Activated T-helper 2 cell treated with anti-CD3 and anti-CD28 coated beads, Interferon-gamma antibody, Interleukin-2, Interleukin-4, amounts not matched to agents 10 μg/mL and 5 μg/mL and 100 μg/mL, durations not matched to agents 14 hours and 24 hours and 36 hours (primary cell): Measurements from ENCODE around the gene SLC19A1. TPM values are rescaled to one million over a fixed set of nuclear protein-coding genes. Genes with fewer than 3 reads are reported as not detected.

Experiments
- DNase-seq: peaks from one replicate; pipeline ENCODE4 v3.0.0; 2021; ENCODE audit warnings: low spot score
- H3K27ac Mint-ChIP-seq: one replicate; pipeline ENCODE4 v1.8.0; 2021; ENCODE audit warnings: mixed read lengths
- H3K27me3 Mint-ChIP-seq: one replicate; pipeline ENCODE4 v1.8.0; 2021; ENCODE audit warnings: low read depth, mixed read lengths
- H3K36me3 Mint-ChIP-seq: one replicate; pipeline ENCODE4 v1.8.0; 2021; ENCODE audit warnings: low read depth, mixed read lengths
- H3K4me1 Mint-ChIP-seq: one replicate; pipeline ENCODE4 v1.8.0; 2021; ENCODE audit warnings: low read depth, mixed read lengths
- H3K4me3 Mint-ChIP-seq: one replicate; pipeline ENCODE4 v1.8.0; 2021; ENCODE audit warnings: low read depth, mild to moderate bottlenecking, moderate library complexity, mixed read lengths
- H3K9me3 Mint-ChIP-seq: one replicate; pipeline ENCODE4 v1.8.0; 2021; ENCODE audit warnings: mixed read lengths
- intact Hi-C: fragments of 100-400 bp; cut with micrococcal nuclease; formaldehyde crosslinking; loops from one replicate; pipeline ENCODE4 v1.15.1; 2023
- total RNA-seq: library from RNA; stranded (reverse); gene quantifications from 2 replicates; pipeline ENCODE4 v1.2.3, GENCODE V29; 2022

The SLC19A1 gene
- total RNA-seq, 1 donor from 2014 or later: 68.1 TPM

GRCh38 chr21:45475797-45476570 is 66.3 kb downstream of the SLC19A1 start:
- intact Hi-C loops: loop anchor here (5.0 kb wide), 1 partner anchor 76 kb away; no protein-coding TSS in a partner anchor
- Mint-ChIP-seq H3K36me3 (no peaks in the 10 kb centered on the region), H3K4me3 (no peak overlapping the region), H3K27me3 (no peaks in the 10 kb centered on the region), H3K4me1 (peaks cover 22% of the 10 kb centered on the region), H3K9me3 (no peaks in the 10 kb centered on the region), H3K27ac (no peak overlapping the region)
- DNase-seq: no peak

- intact Hi-C loops: loop anchor here (5.0 kb wide), 1 partner anchor 77 kb away; no protein-coding TSS in a partner anchor
- no peaks in the 10 kb centered on the region for H3K36me3 Mint-ChIP-seq
Observed at GRCh38 chr21:45475004-45475685, 67.1 kb downstream of the SLC19A1 start.

GRCh38 chr21:45474323-45474950 is 67.8 kb downstream of the SLC19A1 start:
- intact Hi-C loops: no loop called here
- Mint-ChIP-seq H3K9me3 (no peaks in the 10 kb centered on the region), H3K27me3 (no peaks in the 10 kb centered on the region), H3K4me1 (peaks cover 27% of the 10 kb centered on the region), H3K4me3 (no peak overlapping the region), H3K27ac (no peak overlapping the region), H3K36me3 (no peaks in the 10 kb centered on the region)
- no peak for DNase-seq

More at GRCh38 chr21:45475004-45475685, 67.1 kb downstream of the SLC19A1 start:
- no peak for DNase-seq
- Mint-ChIP-seq H3K9me3 (no peaks in the 10 kb centered on the region), H3K4me3 (no peak overlapping the region), H3K27me3 (no peaks in the 10 kb centered on the region), H3K4me1 (peaks cover 25% of the 10 kb centered on the region), H3K27ac (no peak overlapping the region)

- DNase-seq: no peak
- Mint-ChIP-seq H3K36me3 (no peaks in the 10 kb centered on the region), H3K4me3 (no peak overlapping the region), H3K9me3 (no peaks in the 10 kb centered on the region), H3K27ac (no peak overlapping the region), H3K4me1 (peaks cover 20% of the 10 kb centered on the region), H3K27me3 (no peaks in the 10 kb centered on the region)
- intact Hi-C loops: no loop called here
Observed at GRCh38 chr21:45473496-45474322, 68.5 kb downstream of the SLC19A1 start.

- Mint-ChIP-seq H3K9me3 (no peaks in the 10 kb centered on the region), H3K36me3 (no peaks in the 10 kb centered on the region), H3K27ac (no peak overlapping the region), H3K4me1 (peaks cover 12% of the 10 kb centered on the region), H3K4me3 (no peak overlapping the region), H3K27me3 (no peaks in the 10 kb centered on the region)
- intact Hi-C loops: no loop called here
- DNase-seq: no peak
Observed at GRCh38 chr21:45472445-45473365, 69.5 kb downstream of the SLC19A1 start.

GRCh38 chr21:45471525-45472221 is 70.6 kb downstream of the SLC19A1 start:
- H3K4me1 Mint-ChIP-seq: peaks cover 11% of the 10 kb centered on the region
- DNase-seq: no peak
- no peak overlapping the region for H3K27ac Mint-ChIP-seq
- intact Hi-C loops: no loop called here
- no peaks in the 10 kb centered on the region for H3K27me3 Mint-ChIP-seq
- no peaks in the 10 kb centered on the region for H3K36me3 Mint-ChIP-seq
- no peak overlapping the region for H3K4me3 Mint-ChIP-seq
- H3K9me3 Mint-ChIP-seq: no peaks in the 10 kb centered on the region

GRCh38 chr21:45470773-45471524 is 71.3 kb downstream of the SLC19A1 start:
- H3K4me3 Mint-ChIP-seq: no peak overlapping the region
- H3K4me1 Mint-ChIP-seq: peaks cover 9% of the 10 kb centered on the region
- no peaks in the 10 kb centered on the region for H3K36me3 Mint-ChIP-seq
- intact Hi-C loops: no loop called here
- DNase-seq: no peak
- peak overlapping the region; percentile 28 for H3K27ac Mint-ChIP-seq
- H3K27me3 Mint-ChIP-seq: no peaks in the 10 kb centered on the region
- no peaks in the 10 kb centered on the region for H3K9me3 Mint-ChIP-seq

GRCh38 chr21:45470087-45470515 is 72.1 kb downstream of the SLC19A1 start:
- H3K9me3 Mint-ChIP-seq: no peaks in the 10 kb centered on the region

GRCh38 chr21:45469273-45470086 is 72.8 kb downstream of the SLC19A1 start:
- H3K36me3 Mint-ChIP-seq: no peaks in the 10 kb centered on the region

More at GRCh38 chr21:45470087-45470515, 72.1 kb downstream of the SLC19A1 start:
- H3K27ac Mint-ChIP-seq: no peak overlapping the region
- intact Hi-C loops: no loop called here
- peaks cover 9% of the 10 kb centered on the region for H3K4me1 Mint-ChIP-seq
- no peak for DNase-seq
- H3K27me3 Mint-ChIP-seq: no peaks in the 10 kb centered on the region
- H3K4me3 Mint-ChIP-seq: no peak overlapping the region
- H3K36me3 Mint-ChIP-seq: no peaks in the 10 kb centered on the region

GRCh38 chr21:45468971-45469272 is 73.3 kb downstream of the SLC19A1 start:
- intact Hi-C loops: no loop called here
- DNase-seq: no peak
- Mint-ChIP-seq H3K4me1 (peaks cover 9% of the 10 kb centered on the region), H3K9me3 (no peaks in the 10 kb centered on the region), H3K27ac (no peak overlapping the region), H3K36me3 (no peaks in the 10 kb centered on the region), H3K27me3 (no peaks in the 10 kb centered on the region), H3K4me3 (no peak overlapping the region)

More at GRCh38 chr21:45469273-45470086, 72.8 kb downstream of the SLC19A1 start:
- Mint-ChIP-seq H3K4me3 (no peak overlapping the region), H3K27ac (no peak overlapping the region), H3K4me1 (peaks cover 9% of the 10 kb centered on the region), H3K27me3 (no peaks in the 10 kb centered on the region), H3K9me3 (no peaks in the 10 kb centered on the region)
- intact Hi-C loops: no loop called here
- DNase-seq: no peak
